Endothelial cell of umbilical vein (primary cell): ENCODE data around the gene MRC2. TPM values are rescaled to one million over a fixed set of nuclear protein-coding genes. Genes with fewer than 3 reads are reported as not detected.

Experiments used
- BruUV-seq: library from RNA; stranded (reverse); fragments of 400-500 nt; replicated peaks from 2 replicates; lab custom pipeline; 2021; lab: Mats Ljungman, UMichigan
- CTCF ChIA-PET: fragments of 300-600, 350-600 bp; sonication (Branson Sonifier 250); formaldehyde crosslinking; loops from one replicate; lab custom pipeline; 2021; ENCODE audit warnings: antibody characterized with exemption, inconsistent platforms; lab: Charles Lee
- POLR2A ChIA-PET: fragments of 300-600, 350-600 bp; sonication (Branson Sonifier 250); formaldehyde crosslinking; loops from one replicate; lab custom pipeline; 2021; ENCODE audit warnings: antibody characterized with exemption, inconsistent platforms; lab: Charles Lee
- DNase-seq: peaks from one replicate; pipeline ENCODE4 v3.0.0-alpha.2; 2011; ENCODE audit warnings: low read depth, low spot score
- FAIRE-seq: peaks from 2 replicates; lab custom pipeline; 2011; peaks lifted over from hg19 to GRCh38; lab: Jason Lieb, UNC
- H2AFZ ChIP-seq: 2 replicates; pipeline ENCODE4 v1.6.0; 2012; ENCODE audit warnings: low read depth, low read length, control low read depth, inconsistent platforms
- H3K27ac ChIP-seq: 2 replicates; pipeline ENCODE4 v1.5.1; 2011; ENCODE audit warnings: low read depth, mild to moderate bottlenecking, control low read depth, low read length, moderate library complexity; ENCODE audit not compliant: insufficient read depth
- H3K27me3 ChIP-seq, 2 experiments: 2 replicates each; pipeline versions ENCODE4 v1.6.0 to v1.6.1; 2011; ENCODE audit warnings: low read length in 2 of 2, mixed read lengths in 1 of 2; ENCODE audit not compliant: control insufficient read depth in 2 of 2, insufficient read depth in 2 of 2
- H3K36me3 ChIP-seq, 2 experiments: 2 replicates in 1 of 2; 3 replicates in 1 of 2; pipeline ENCODE4 v1.5.1; 2011; ENCODE audit warnings: low read length in 2 of 2, mild to moderate bottlenecking in 1 of 2, moderate library complexity in 1 of 2; ENCODE audit not compliant: control insufficient read depth in 2 of 2, insufficient read depth in 2 of 2; ENCODE audit errors: extremely low read depth in 1 of 2
- H3K4me1 ChIP-seq: 3 replicates; pipeline ENCODE4 v1.5.1; 2011; ENCODE audit warnings: mild to moderate bottlenecking, low read length; ENCODE audit not compliant: control insufficient read depth, insufficient read depth; ENCODE audit errors: extremely low read depth
- H3K4me2 ChIP-seq: 2 replicates; pipeline ENCODE4 v1.6.1; 2011; ENCODE audit warnings: low read length, control low read depth, mixed read lengths; ENCODE audit not compliant: insufficient read depth
- H3K4me3 ChIP-seq, 3 experiments: fragments of 200-600 bp in 1 of 3; sonication (generic), shearing (Covaris generic) in 1 of 3; replicated peaks in 1 of 3; 2 replicates each; pipeline ENCODE4 v1.5.1; 2011 to 2016; ENCODE audit warnings: control low read depth in 3 of 3, low read length in 3 of 3, mild to moderate bottlenecking in 2 of 3, inconsistent platforms in 1 of 3, low read depth in 1 of 3, moderate library complexity in 1 of 3; ENCODE audit not compliant: insufficient read depth in 1 of 3
- H3K79me2 ChIP-seq: 2 replicates; pipeline ENCODE4 v1.6.0; 2012; ENCODE audit warnings: low read length, inconsistent platforms; ENCODE audit not compliant: control insufficient read depth, insufficient read depth
- H3K9ac ChIP-seq: replicated peaks from 2 replicates; pipeline ENCODE3; 2011; ENCODE audit warnings: low read length, control low read depth; ENCODE audit not compliant: insufficient read depth; ENCODE audit errors: extremely low read depth
- H3K9me1 ChIP-seq: replicated peaks from 3 replicates; pipeline ENCODE4 v1.6.0; 2011; ENCODE audit warnings: mild to moderate bottlenecking, low read length; ENCODE audit not compliant: control insufficient read depth, insufficient read depth; ENCODE audit errors: extremely low read depth
- H3K9me3 ChIP-seq: replicated peaks from 2 replicates; pipeline ENCODE4 v1.5.1; 2012; ENCODE audit warnings: low read length, inconsistent platforms; ENCODE audit not compliant: control insufficient read depth, insufficient read depth
- H4K20me1 ChIP-seq: replicated peaks from 2 replicates; pipeline ENCODE3; 2011; ENCODE audit warnings: mild to moderate bottlenecking, low read length; ENCODE audit not compliant: control insufficient read depth, insufficient read depth; ENCODE audit errors: extremely low read depth
- CTCF ChIP-seq, 2 donors: IDR thresholded peaks; 1 replicate in 1 of 2; 2 replicates in 1 of 2; pipeline ENCODE4 v1.5.1; 2011; ENCODE audit warnings: low read length in 2 of 2, mild to moderate bottlenecking in 2 of 2, moderate library complexity in 2 of 2, control low read depth in 1 of 2, inconsistent platforms in 1 of 2, low read depth in 1 of 2; ENCODE audit not compliant: insufficient read depth in 1 of 2; ENCODE audit errors: extremely low read depth in 1 of 2
- EZH2 ChIP-seq: IDR thresholded peaks from 2 replicates; pipeline ENCODE4 v1.6.1; 2012; ENCODE audit warnings: borderline replicate concordance, low read depth, mild to moderate bottlenecking, moderate library complexity, low read length, inconsistent platforms; ENCODE audit not compliant: severe bottlenecking
- FOS ChIP-seq: IDR thresholded peaks from 2 replicates; pipeline ENCODE4 v1.6.1; 2011; ENCODE audit warnings: mild to moderate bottlenecking, low read length, moderate library complexity, borderline replicate concordance; ENCODE audit not compliant: insufficient read depth
- GATA2 ChIP-seq: IDR thresholded peaks from 2 replicates; pipeline ENCODE4 v1.7.0; 2011; ENCODE audit warnings: low read depth, mild to moderate bottlenecking, moderate library complexity, mixed read lengths, low read length; ENCODE audit not compliant: insufficient read length, insufficient read depth
- JUN ChIP-seq: IDR thresholded peaks from 2 replicates; pipeline ENCODE4 v1.6.1; 2011; ENCODE audit warnings: borderline replicate concordance, low read depth; ENCODE audit not compliant: insufficient read length, insufficient read depth
- MAX ChIP-seq: IDR thresholded peaks from 2 replicates; pipeline ENCODE4 v1.6.1; 2011; ENCODE audit not compliant: insufficient read depth, insufficient read length
- MYC ChIP-seq: IDR thresholded peaks from one replicate; pipeline ENCODE4 v1.6.1; 2011; ENCODE audit warnings: mild to moderate bottlenecking, low read depth, low read length
- POLR2A ChIP-seq: IDR thresholded peaks from 2 replicates; pipeline ENCODE4 v1.6.1; 2012; ENCODE audit warnings: low read depth, mild to moderate bottlenecking, control low read depth, low read length
- POLR2AphosphoS5 ChIP-seq: IDR thresholded peaks from 2 replicates; pipeline ENCODE4 v1.6.1; 2012; ENCODE audit warnings: low read depth, mild to moderate bottlenecking, control low read depth, low read length, moderate library complexity; ENCODE audit not compliant: insufficient read depth
- dilution Hi-C: fragments of 300-500 bp; cut with MboI; formaldehyde crosslinking; loops from one replicate; pipeline ENCODE4 v1.15.0; 2019; ENCODE audit warnings: low sequenced_read_pairs; ENCODE audit not compliant: extremely low pct_ligation_motif_present
- intact Hi-C: fragments of 100-400 bp; cut with micrococcal nuclease; formaldehyde crosslinking; loops from one replicate; pipeline ENCODE4 v1.10.0; 2022
- polyA plus RNA-seq, 4 experiments: library from polyadenylated mRNA; depleted of rRNA in 3 of 4; stranded (reverse) in 3 of 4; unstranded in 1 of 4; fragments of >200 nt; gene quantifications; 2 replicates each; pipeline versions ENCODE4 v1.2.1 to v1.2.3, GENCODE V29; 2011 to 2012; ENCODE audit warnings: missing spikeins in 1 of 4
- total RNA-seq: library from RNA; stranded (reverse); gene quantifications from 2 replicates; pipeline ENCODE4 v1.2.3, GENCODE V29; 2021

The MRC2 gene
- total and polyA plus RNA-seq, 2 donors (not counting 3 experiments of a cell fraction or from before 2014, with no cell fraction given) = 30.6 to 52.7 TPM

- Histone ChIP-seq H3K4me1 (no peaks in the 10 kb centered on the region), H3K9ac (no peak overlapping the region), H3K27me3 (no peaks in the 10 kb centered on the region), H3K36me3 (peaks cover 2 to 5% of the 10 kb centered on the region in 2 experiments), H3K4me3 (no peak overlapping the region), H3K9me1 (no peaks in the 10 kb centered on the region), H3K79me2 (no peaks in the 10 kb centered on the region), H3K27ac (no peak overlapping the region), H4K20me1 (no peaks in the 10 kb centered on the region), H2AFZ (no peak overlapping the region), H3K9me3 (no peaks in the 10 kb centered on the region), H3K4me2 (no peak overlapping the region)
- no peak for DNase-seq
- FAIRE-seq = no peak
- dilution Hi-C loops = no loop called here
- CTCF ChIA-PET = interaction anchor here (0.9 to 6.1 kb wide), 2 partner anchors 8 to 117 kb away, joined by 3 to 46 read pairs; no protein-coding TSS in a partner anchor
- TF ChIP-seq POLR2A = no peak
- TF ChIP-seq EZH2 = no peak
- TF ChIP-seq CTCF (IDR thresholded peaks at IDR 0.05; ENCODE audit: extremely low read depth in 1 of 2, insufficient read depth in 1 of 2, low read depth in 1 of 2, low read length in 2 of 2) = no peak
- no peak for TF ChIP-seq GATA2
- TF ChIP-seq MYC = no peak
- TF ChIP-seq MAX = no peak
- no peak for TF ChIP-seq POLR2AphosphoS5
- no peak for TF ChIP-seq JUN
- TF ChIP-seq FOS = no peak
- BruUV-seq = no TSS peak
- POLR2A ChIA-PET = no interaction called here
- intact Hi-C loops = loop anchor here (5.0 kb wide), 1 partner anchor 43 kb away; the partner anchor contains the start of gene MRC2
Observed at GRCh38 chr17:62670202-62670821, 42.8 kb downstream of the MRC2 start.
